Measurements from ENCODE around the gene PXMP2.
"Not testable (repeated sequence)": the region's sequence is repeated elsewhere in the genome, so short reads cannot be mapped to it uniquely, and the experiment has no call there.

The PXMP2 gene

DNA sequence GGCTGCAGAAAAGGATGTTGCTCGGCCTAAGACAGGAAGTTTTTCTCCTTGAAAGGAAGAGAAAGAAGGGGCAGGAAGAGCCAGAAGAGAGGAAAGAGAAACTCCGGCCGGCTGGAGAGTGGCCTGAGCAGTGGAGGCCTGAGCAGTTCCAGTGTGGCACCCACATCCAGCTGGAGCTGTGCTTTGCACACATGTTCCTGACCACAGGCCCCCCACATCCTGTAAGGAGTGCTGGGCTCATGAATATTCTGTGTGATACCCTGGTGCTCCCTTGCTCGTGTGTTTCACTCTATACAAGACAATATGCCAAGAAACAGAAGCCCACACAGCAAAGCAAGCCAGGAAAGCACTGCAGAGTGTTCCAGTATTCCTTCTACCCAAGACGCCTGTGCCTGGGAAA lies 27.3 kb upstream of the PXMP2 start:
- DNase-seq (ENCODE audit: low read depth in 2 of 2), result no peak

DNA sequence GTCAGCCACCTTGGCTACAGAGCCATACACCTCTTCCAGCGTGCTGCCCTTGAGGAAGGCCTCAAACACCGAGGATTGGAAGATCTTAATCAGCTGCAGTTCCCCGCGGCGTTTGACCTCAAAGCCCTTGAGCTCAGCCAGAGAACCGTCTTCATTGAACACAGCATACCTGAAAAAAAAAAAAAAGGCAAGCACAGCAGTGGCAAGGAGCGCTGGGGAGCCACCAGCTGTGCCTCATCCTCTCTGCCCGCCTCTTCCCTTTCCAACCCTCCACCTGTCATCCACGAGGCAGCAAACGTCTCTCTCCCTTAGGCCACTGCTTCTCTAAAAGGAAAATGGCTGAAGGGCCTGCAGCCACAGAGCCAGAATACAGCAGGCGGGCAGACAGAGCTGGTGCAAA lies 26.4 kb upstream of the PXMP2 start:
- no peak for DNase-seq (ENCODE audit: low read depth in 2 of 2)

DNA sequence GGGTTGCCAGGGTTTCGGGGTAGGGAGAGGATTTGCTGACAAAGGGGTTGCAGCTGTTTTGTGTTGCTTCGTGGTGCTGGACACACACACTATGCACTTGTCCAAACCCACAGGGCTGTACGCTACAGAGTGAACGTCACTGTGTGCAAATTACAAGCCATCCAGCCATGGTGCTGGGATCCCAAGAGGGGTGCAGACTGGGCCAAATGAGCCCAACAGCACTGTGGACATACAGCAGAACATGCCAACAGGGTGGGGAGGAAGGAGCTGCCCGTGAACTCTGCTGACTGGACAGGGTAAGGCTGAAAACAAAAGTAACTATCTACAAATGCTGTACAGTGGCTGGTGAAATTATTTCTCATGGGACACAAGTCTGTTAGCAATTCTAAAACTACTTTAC lies 25.4 kb upstream of the PXMP2 start:
- no peak for DNase-seq (ENCODE audit: low read depth in 2 of 2)

DNA sequence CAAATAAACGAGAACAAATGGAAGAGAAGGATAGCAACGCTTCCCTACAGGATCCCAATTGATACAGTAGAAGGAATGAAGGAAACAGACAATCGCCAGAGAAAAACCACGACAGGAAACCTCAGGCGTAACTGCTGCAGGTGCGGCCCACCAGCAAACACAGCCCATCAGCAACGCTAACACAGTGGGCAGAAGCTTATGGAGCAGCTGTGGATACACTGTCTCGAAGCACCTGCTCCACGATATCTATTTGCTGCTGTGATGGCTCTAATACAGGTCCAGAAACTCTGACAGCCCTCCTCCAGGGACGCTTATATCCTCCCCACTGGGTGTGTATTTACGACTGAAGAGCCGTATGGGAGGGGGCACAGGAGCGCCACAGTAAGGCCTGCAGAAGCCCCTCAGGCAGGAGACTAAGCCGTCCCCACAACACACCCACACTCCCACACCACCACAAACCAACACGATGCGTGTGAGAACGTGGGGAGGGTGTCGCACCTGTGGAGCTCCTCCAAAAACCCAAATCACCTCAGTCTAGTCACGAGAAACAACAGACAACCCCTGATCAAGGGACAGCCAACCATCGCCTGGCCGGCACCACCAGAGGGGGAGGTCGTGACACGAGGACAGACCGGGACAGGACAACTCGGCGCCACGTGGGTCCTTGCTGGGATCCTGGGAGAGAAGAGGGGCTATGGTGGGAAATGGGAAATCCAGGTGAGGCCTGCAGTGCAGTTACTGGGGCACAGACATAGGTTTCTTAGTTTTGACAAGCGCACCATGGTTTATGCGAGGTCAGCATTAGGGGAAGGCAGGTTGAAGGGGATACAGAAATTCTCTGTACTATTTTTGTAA lies 24.3 kb upstream of the PXMP2 start:
- DNase-seq (ENCODE audit: low read depth in 2 of 2), result no peak

DNA sequence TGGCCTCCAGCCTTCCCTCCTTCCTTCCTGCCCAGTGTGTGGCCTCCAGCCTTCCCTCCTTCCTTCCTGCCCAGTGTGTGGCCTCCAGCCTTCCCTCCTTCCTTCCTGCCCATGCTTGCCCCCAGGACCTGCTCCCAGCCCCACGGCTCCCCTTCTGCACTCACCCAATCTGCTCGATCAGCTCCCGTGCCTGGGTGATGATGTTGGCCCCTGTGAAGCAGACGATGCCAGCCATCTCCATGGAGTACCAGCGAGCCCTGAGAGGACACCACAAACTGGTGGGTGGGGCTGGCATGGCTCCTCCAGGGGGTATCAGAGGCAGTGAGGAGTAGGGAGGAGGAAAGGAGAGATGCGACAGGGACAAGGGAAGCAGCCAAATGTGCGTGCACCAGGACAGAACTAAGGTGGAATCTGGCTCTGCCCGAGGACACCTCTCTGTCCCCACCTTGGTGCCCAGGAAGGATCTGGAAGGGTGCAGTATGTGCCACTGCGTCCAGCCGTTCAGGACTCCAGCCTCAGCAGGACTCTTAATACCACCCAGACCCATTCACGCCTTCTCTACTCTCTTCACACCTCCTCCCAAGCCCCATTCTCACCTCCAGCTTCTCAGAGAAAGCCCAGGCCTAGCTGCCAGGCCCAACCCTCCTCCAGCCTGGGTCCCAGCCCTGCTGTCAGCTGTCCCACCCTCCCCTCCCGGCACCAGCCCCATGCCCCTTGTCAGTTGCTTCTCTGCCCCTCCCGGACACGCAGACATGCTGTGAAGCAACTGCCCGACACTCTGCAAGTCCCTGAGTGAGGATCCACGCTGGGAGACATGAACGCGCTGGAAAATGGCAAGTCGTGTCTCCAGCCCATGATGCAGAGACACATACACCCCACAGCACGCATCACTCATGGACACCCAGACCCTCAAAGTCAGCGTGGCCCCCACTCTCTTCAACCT lies 22.9 kb upstream of the PXMP2 start:
- DNase-seq (ENCODE audit: low read depth in 2 of 2), result no peak

DNA sequence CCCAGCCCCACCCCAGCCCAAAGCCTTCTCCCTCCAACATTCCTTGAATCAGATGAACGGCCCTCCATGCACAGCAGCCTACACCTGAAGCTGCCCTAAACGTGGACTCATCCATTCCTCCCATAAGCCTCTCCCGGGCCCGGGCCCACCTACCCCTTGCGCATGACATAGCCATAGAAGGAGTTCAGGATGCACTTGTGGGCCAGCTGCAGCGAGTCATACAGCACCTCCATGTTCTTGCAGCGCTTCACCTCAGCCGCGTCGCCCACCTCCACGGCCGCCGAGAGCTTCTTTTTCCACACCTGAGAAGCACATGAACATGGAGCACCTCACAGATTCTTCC lies 22.3 kb upstream of the PXMP2 start:
- DNase-seq (ENCODE audit: low read depth in 2 of 2), result no peak

DNA sequence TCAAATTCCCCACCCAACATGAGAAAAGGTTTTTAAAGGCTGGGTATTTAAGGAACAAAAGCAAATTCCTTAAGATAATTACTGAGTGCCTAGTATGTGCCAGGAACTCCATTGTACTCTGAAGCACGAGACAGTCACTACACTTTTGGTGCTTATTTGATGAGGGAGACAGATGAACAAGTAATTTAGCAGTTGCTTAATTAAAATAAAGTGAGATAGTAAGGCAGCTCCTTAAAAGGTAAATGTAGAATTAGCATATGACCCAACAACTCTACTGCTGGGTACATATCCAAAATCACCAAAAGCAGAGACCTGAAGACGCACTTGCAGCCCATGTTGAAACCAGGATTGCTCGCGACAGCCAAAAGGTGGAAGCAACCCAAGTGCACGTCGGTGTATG lies 21.6 kb upstream of the PXMP2 start:
- no peak for DNase-seq (ENCODE audit: low read depth in 2 of 2)

DNA sequence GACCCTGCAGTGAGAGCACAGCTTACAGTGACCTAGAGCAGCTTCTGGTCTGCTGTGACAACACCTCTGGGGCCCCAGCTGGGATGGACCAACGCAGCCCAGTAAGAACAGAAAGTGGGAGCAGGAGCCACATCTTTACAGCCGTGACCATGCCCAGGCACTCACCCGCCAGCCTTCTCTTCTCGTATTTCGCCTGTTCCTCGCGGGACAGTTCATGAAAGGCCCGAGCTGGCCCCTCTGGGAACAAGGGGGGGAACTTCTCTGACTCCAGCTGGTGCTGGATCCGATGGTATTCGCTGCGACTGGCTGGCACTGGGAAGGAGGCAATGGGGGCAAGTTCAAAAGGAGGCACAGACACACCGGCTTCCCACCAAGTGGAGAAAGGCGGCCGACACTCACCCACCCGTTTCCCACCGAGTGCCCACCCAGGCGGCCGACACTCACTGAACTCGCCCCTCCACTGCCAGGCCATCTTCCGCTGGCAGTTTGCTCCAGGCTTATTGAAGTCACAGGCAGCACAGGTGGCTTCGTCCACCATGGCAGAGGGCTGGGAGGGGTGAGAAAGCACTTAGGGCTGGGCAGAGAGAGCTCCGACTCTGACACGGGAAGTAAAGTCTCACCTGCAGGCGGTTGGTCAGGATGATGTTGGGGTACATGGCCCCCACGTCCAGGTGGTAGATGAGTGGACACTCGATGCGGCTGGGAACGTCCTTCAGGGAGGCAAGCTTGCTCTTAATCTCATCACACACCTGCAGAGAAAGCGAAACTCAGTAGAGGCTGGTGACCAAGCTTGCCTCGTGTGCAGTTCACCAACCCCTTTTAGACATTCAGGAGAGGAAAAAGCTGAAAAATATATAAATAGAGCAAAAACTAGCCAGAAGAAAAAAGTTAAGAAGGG lies 18.9 kb upstream of the PXMP2 start:
- no peak for DNase-seq (ENCODE audit: low read depth in 2 of 2)

DNA sequence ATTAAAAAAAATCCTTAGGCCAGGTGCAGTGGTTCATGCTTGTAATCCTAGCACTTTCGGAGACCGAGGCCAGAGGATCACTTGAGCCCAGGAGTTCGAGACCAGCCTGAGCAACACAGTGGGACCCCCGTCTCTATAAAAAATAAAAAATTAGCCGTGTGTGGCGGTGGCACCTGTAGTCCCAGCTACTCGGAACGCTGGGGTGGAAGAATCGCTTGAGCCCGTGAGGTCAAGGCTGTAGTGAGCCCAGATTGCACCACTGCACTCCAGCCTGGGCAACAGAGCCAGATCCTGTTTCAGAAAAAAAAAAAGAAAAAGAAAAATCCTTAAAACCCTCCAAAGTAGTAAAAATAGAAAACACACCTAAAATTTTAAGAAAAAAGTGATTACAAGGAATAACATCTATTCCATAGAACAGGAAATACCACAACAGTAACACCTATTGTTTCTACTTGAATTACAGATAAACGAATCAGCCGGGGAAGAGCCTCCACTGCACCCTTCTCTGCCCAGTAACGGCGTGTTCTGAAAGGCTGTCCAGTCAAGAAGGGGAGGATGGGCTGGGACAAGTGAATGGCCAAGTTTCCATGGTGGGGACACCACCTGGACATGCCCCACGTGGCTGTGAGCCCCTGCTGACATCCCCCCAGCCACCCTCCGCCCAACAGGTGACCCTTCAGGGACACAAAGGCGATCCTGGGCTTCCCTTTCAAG lies 18.1 kb upstream of the PXMP2 start:
- DNase-seq (ENCODE audit: low read depth in 2 of 2), result no peak

DNA sequence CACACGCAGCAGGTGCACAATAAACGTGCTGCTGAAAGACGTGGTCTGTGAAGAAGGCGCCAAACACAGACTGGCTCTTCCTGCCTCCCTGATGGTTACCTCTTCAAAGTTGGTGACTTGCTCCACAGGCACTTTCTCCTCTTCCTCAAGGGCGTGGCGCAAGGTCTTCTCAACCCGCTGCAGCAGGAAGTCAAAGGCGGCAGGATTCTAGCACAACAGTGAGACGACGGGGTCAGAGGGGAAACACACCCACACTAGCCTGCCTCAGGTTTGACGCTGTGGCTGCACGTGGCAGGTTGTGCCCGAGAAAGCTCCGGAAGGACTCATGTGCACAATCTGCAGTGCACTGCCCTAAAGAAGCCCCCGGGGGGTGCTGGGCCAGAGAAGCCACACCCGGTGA lies 15.3 kb upstream of the PXMP2 start:
- no peak for DNase-seq (ENCODE audit: low read depth in 2 of 2)

DNA sequence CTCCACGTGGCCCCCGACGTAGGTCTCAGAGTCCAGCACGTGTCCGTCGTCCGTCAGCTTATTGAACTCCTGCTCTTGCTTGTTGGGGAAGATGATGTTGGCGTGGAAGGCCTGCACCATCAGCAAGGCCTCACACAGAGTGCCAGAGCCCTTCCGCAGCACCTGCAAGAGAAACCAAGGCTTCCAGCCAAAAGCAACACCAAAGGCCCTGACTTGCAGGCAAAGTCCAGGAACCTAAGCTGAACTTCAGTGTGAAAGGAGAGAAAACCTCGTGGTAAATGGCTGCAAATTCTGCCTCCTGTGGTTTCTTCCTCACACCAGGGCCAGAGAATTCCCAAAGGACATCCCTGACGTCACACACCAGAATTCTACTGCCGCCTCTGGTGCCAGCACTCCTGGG lies 14.7 kb upstream of the PXMP2 start:
- DNase-seq (ENCODE audit: low read depth in 2 of 2), result no peak

DNA sequence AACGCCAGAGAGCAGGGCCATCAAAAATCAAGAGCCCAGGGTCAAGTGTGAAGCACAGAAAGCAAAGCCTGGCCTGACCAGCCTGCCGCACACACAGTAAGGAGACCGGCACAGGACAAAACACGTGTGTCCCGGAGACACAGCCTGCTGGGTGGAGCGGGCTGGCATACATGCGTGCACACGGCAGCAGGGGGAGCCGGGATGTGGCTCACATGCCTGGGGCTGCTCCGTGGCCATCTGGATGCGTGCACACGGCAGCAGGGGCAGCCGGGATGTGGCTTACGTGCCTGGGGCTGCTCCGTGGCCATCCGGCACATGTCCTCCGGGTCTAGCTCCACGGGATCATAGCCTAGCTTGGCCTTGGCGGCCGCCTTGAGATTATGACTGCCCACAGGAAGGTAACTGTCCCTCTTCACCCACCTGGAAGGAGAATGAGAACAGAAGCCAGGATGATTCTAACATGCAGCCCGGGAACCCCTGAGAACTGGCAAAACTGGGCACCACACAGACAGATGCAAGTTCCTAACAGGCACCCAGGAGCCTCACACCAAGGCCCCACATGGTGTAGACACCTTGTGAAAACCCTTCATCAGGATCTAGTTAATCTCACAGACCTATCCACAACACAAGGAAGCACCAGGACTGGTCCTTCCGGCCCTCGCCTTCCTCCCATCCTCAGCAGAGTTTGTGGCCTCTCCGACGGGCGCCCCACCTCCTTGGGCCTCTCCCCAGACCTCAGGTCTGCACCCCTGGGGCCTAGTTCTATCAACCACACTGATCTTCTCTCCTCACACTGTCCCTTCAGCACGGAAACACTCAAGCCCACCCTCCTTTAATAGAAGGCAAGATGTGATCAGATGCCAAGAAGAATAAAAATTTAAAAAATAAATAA lies 13.9 kb upstream of the PXMP2 start:
- no peak for DNase-seq (ENCODE audit: low read depth in 2 of 2)

DNA sequence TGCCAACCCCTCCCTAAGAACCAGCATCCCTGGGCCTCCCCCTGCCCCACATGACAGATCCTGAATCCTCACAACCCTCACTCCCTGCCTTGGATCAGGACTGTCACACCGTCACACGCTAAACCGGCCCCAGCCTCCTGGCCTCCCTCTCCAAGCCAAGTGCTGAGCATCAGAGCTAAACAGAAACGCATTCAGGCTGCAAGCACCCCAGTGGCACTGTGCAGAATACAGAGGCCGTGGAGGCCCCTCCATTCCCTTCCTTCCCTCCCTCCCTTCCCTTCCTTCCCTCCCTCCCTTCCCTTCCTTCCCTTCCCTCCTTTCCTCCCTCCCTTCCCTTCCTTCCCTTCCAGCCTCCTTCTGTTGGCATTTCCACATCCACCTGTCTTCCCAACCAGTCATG lies 12.8 kb upstream of the PXMP2 start:
- no peak for DNase-seq (ENCODE audit: low read depth in 2 of 2)

DNA sequence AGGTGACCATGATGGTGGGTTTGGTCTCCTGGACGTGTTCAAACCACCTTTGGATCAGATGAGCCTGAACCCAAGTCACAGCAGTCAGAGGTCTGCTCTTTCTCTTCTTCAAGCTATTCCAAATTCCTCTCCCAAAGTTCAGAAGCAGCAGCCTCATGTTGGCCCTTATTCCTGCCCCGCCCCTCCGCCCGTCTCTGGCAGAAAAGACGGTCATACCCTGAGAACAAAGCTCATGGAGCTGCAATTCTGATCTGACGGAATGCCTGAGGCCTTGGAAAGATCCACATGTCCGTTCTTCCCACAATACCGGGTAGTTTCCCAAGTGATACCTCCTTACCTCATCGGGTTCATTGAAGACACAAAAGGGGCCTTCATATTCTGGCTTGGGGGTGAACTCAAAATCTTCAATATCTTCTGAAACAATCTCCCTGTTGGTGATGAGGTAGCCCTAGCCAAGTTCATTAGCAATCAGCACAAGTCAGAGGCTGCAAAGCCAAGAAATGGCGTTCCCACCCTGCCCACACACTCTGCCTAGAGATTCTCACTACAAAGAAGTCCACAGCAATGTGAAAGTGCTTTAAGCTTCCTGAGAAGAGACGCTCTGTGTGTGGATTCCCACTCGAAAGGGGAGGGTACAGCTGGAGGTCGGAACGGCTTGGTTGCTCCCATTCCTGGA lies 11.5 kb upstream of the PXMP2 start:
- no peak for DNase-seq (ENCODE audit: low read depth in 2 of 2)

DNA sequence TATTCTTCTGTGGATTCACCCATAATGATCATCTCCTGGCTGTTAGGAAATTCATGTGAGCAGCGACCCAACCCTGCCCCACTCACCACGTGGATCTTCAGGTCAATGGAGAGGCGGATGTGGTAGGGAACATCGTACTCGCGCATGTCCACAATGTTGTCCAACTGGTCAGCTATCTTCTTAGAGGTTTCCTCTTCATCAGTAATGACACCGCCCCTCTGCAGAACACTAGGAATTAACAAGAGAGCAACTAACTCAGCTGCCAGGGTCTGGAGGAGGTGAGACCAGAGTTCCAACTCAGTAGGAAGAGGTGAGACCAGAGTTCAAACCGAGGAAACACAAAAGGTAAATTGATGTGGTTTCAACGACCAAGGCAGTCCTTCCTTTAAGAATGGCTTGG lies 9.9 kb upstream of the PXMP2 start:
- DNase-seq (ENCODE audit: low read depth in 2 of 2), result no peak

DNA sequence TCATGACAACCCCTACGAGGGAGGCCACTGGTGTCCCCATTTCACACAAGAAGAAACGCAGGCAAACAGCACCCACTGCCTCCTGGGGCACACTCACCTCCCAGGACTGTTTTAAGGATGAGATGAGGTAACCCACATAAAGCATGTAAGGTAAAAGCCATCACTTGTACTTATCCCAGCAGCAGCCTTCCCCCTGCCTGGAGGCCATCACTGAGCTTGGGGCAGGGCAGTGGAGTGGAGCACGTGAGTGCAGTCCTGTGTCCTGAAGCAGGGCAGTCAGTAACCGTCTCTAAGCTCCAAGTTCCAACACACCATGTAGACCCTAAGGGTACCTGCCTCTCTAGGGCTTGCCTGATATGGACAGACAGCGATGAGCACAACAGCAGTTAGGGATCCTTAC lies 2.0 kb upstream of the PXMP2 start:
- no peak for DNase-seq (ENCODE audit: low read depth in 2 of 2)

DNA sequence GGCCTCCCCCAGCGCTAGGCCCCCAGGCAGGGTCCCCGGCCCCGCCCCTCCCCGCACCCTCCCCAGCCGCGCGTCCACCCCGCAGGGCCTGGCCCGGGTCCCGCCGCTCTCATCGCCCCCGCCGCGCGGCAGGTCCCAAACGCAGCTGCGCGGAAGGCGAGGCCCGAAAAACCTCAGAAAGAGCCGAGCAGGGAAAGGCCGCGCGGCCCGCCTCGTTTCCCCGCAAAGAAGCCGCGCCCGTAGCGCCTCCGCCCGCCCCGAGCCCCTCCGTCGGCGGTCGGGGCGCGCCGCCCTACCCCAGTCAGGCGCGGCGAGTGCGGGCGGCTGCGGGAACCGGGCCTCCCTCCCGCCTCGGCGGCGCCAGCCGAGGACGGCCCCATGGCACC lies 569 bp upstream of the PXMP2 start:
- DNase-seq (ENCODE audit: low read depth in 2 of 2), result no peak

DNA sequence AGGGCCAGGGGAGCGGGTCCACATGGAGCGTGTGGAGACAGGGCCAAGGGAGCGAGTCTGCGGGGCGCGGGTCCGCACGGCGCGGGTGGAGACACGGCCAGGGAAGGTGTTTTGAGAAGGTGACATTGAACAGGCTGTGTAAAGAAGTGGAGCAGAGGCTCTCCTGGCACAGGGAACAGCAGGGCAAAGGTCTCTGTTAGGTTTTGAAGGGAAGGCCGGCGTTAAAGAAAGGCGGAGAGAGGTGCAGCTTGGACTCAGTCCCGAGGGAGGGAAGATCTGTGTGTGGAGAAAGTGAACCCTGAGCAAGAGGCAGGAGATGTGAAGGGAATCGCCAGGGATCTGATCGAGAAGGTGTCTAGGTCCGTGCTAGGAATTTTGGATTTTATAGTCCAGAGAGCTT lies 1.8 kb downstream of the PXMP2 start:
- no peak for DNase-seq (ENCODE audit: low read depth in 2 of 2)

DNA sequence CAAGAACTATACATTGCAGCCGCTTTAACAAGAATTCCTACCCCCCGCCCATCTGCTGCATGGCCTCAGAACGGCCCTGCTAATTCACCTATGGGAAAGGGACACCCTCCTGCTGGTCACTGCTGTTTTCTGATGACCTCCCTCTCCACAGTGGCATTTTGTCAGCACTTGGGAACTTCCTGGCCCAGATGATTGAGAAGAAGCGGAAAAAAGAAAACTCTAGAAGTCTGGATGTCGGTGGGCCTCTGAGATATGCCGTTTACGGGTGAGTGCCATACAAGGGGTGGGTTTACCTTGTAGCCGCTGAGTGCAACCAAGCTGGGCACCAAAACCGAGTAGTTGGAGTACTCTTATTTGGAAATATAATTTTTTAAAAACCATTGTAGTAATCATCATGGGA lies 2.7 kb downstream of the PXMP2 start:
- DNase-seq (ENCODE audit: low read depth in 2 of 2), result no peak

DNA sequence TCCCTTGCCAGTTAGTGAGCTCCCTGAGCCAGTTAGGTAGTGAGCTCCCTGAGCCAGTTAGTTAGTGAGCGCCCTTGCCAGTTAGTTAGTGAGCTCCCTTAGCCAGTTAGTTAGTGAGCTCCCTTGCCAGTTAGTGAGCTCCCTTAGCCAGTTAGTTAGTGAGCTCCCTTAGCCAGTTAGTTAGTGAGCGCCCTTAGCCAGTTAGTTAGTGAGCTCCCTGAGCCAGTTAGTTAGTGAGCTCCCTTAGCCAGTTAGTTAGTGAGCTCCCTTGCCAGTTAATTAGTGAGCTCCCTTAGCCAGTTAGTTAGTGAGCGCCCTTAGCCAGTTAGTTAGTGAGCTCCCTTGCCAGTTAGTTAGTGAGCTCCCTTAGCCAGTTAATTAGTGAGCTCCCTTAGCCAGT lies 4.6 kb downstream of the PXMP2 start:
- DNase-seq (ENCODE audit: low read depth in 2 of 2), result not testable (repeated sequence)

Data from stimulated activated CD4-positive, alpha-beta T cell treated with anti-CD3 and anti-CD28 coated beads, Interleukin-4, amount 100 ng/mL, for 48 hours (primary cell).